Stimulated activated CD4-positive, alpha-beta T cell treated with anti-CD3 and anti-CD28 coated beads, Interleukin-4, amount 100 ng/mL, for 24 hours (primary cell): ENCODE results near the gene ANKRD6.

ENCODE experiments used
- DNase-seq: peaks from one replicate; pipeline ENCODE4 v3.0.0-alpha.2; 2020

ANKRD6 gene

DNA sequence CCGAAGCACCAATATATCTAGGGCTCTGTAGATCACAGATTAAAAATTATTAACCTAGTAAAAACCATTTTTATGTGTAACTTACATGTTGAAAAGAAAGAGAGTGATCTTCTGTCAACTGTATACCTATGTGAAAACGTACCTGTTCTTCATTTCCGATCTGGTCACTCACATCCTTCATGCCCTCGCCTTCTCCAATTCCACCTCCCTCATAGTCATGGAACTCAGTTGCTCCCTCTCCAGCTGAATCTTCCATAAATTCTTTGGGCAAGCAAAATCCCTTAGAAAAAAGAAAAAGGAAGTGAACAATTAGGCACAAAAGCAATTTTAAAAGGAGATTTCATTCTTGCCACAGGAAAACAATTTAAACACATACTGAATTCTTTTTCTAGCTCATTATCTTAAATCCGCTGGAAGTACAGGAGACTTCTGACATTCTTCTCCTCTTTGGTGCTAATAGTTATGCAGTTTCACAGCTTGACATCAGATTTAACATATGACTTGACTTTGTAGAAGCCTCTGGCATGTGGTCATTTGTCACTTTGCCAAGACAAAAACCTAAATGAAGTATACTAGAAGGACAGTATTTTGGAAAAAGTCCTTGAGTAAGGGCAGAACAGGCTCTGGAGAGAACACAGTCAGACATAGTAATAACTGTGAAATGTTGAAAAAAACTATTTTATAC, 235.1 kb downstream of the ANKRD6 start:
- DNase-seq: no peak

GRCh38 chr6:89669002-89669401, 236.1 kb downstream of the ANKRD6 start:
- DNase-seq: no peak

GRCh38 chr6:89670935-89671565, 238.1 kb downstream of the ANKRD6 start:
- DNase-seq: no peak

- DNase-seq: no peak
Observed at GRCh38 chr6:89675949-89676748, 243.2 kb downstream of the ANKRD6 start.

GRCh38 chr6:89678531-89678930, 245.6 kb downstream of the ANKRD6 start:
- DNase-seq: no peak

DNA sequence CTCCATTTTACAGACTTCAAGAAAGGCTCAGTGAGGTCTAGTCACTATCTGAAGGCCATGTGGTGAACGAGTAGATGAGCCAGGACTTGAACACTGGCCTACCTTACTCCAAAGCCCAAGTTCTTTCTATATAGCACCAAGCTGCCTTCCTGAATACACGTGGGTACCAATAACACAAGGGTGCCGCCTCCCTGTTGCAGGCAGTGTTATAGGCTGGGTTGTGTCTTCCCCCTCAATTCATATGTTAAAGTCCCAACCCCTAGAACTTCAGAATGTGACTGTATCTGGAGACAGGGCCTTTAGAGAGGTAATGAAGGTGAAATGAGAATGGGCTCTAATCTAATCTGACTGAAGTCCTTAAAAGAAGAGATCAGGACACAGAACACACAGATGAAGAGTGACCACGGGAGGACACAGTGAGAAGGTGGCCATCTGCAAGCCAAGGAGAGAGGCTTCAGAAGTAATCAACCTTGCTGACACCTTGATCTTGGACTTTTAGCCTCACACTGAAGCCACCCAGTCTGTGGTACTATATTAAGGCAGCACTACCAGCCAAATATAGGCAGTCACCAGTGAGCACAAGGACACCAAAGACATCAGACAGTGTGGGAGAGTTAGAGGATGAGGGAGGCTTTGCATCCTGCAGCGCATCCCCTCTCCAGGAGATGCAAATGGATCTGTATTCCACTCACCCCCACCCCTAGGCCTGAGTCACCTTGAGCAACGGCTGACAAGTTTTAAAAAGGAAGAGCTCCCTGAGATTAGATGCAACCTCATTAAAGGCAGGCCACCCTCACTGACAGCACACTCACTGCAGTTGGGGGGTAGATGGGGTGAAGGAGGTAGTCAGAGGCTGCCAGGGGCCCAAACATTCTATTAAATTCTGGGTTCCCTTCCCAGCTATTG, 246.5 kb downstream of the ANKRD6 start:
- no peak for DNase-seq

DNA sequence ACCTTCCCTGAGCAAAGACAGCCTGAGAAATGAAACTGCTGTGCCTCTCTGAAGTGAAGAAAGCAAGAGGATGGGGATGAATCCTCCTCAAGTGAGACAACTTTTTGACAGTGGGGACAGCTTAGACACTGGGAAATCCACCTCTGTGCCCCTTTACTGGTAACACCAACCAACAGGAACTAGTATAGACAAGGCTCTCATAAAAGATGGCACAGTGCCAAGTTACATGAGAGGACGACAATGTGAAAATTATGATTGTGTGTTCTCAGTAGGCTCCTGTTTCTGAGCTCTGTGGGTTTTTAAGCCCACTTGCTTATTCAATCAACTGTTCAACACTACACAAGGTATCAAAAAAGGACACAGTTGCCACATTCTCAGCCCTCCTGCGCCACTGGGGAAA, 247.2 kb downstream of the ANKRD6 start:
- no peak for DNase-seq

GRCh38 chr6:89680551-89680950, 247.6 kb downstream of the ANKRD6 start:
- no peak for DNase-seq

- no peak for DNase-seq
Observed at GRCh38 chr6:89681983-89682564, 249.1 kb downstream of the ANKRD6 start.

- no peak for DNase-seq
Observed at GRCh38 chr6:89682991-89683390, 250.0 kb downstream of the ANKRD6 start.
